Naive thymus-derived CD4-positive, alpha-beta T cell (primary cell): ENCODE measurements around the gene IGSF11. TPM values are rescaled to one million over a fixed set of nuclear protein-coding genes. Genes with fewer than 3 reads are reported as not detected.

Source experiments
- ATAC-seq: fragments of 150-1000 bp; cut with Tn5 transposase; 2 replicates; pipeline ENCODE4 v1.10.0; 2021; ENCODE audit warnings: mild to moderate bottlenecking, moderate library complexity
- CTCF ChIA-PET: fragments of 350-600 bp; sonication (Branson Sonifier 250); formaldehyde crosslinking; loops from one replicate; lab custom pipeline; 2021; ENCODE audit warnings: antibody characterized with exemption; lab: Charles Lee
- POLR2A ChIA-PET: fragments of 350-600 bp; sonication (Branson Sonifier 250); formaldehyde crosslinking; loops from one replicate; lab custom pipeline; 2021; ENCODE audit warnings: antibody characterized with exemption, inconsistent platforms; lab: Charles Lee
- DNase-seq, 9 donors: peaks; one replicate each; pipeline versions ENCODE4 v3.0.0 to v3.0.0-alpha.2; 2020 to 2022; ENCODE audit warnings: mixed read lengths in 1 of 9
- H3K27ac ChIP-seq: one replicate; pipeline ENCODE4 v1.7.0; 2013; ENCODE audit warnings: mild to moderate bottlenecking, low read depth, low read length, moderate library complexity
- H3K27me3 ChIP-seq, 2 donors: one replicate each; pipeline ENCODE4 v1.7.0; 2013; ENCODE audit warnings: low read length in 2 of 2, mild to moderate bottlenecking in 2 of 2, moderate library complexity in 2 of 2; ENCODE audit not compliant: control insufficient read depth in 2 of 2, insufficient read depth in 2 of 2
- H3K36me3 ChIP-seq, 3 experiments: 1 replicate in 2 of 3; 2 replicates in 1 of 3; pipeline ENCODE4 v1.7.0; 2013; ENCODE audit warnings: low read length in 3 of 3, mild to moderate bottlenecking in 3 of 3, moderate library complexity in 1 of 3; ENCODE audit not compliant: insufficient read depth in 3 of 3, control insufficient read depth in 2 of 3
- H3K4me1 ChIP-seq, 2 donors: one replicate each; pipeline ENCODE4 v1.7.0; 2013; ENCODE audit warnings: low read length in 2 of 2, mild to moderate bottlenecking in 2 of 2, moderate library complexity in 1 of 2; ENCODE audit not compliant: control insufficient read depth in 2 of 2, insufficient read depth in 2 of 2
- H3K4me3 ChIP-seq: 2 replicates; pipeline ENCODE4 v1.7.0; 2013; ENCODE audit warnings: mild to moderate bottlenecking, low read length
- H3K9me3 ChIP-seq, 3 experiments: 1 replicate in 2 of 3; 2 replicates in 1 of 3; pipeline ENCODE4 v1.7.0; 2013; ENCODE audit warnings: low read length in 3 of 3; ENCODE audit not compliant: control insufficient read depth in 2 of 3
- H3K27ac Mint-ChIP-seq, 9 donors: one replicate each; pipeline ENCODE4 v1.8.0; 2020 to 2022; ENCODE audit warnings: mixed read lengths in 9 of 9, mild to moderate bottlenecking in 8 of 9, moderate library complexity in 5 of 9, inconsistent platforms in 2 of 9
- H3K27me3 Mint-ChIP-seq, 5 donors: one replicate each; pipeline ENCODE4 v1.8.0; 2021 to 2022; ENCODE audit warnings: mixed read lengths in 5 of 5, mild to moderate bottlenecking in 1 of 5
- H3K36me3 Mint-ChIP-seq, 5 donors: one replicate each; pipeline ENCODE4 v1.8.0; 2020 to 2022; ENCODE audit warnings: mixed read lengths in 5 of 5, mild to moderate bottlenecking in 3 of 5, inconsistent platforms in 1 of 5
- H3K4me1 Mint-ChIP-seq, 7 donors: one replicate each; pipeline ENCODE4 v1.8.0; 2020 to 2022; ENCODE audit warnings: mixed read lengths in 7 of 7, mild to moderate bottlenecking in 3 of 7, inconsistent platforms in 1 of 7
- H3K4me3 Mint-ChIP-seq, 10 donors: one replicate each; pipeline ENCODE4 v1.8.0; 2020 to 2022; ENCODE audit warnings: mild to moderate bottlenecking in 10 of 10, mixed read lengths in 10 of 10, moderate library complexity in 6 of 10, inconsistent platforms in 2 of 10
- H3K9me3 Mint-ChIP-seq, 11 donors: one replicate each; pipeline ENCODE4 v1.8.0; 2020 to 2022; ENCODE audit warnings: mixed read lengths in 11 of 11, mild to moderate bottlenecking in 4 of 11, inconsistent platforms in 1 of 11, moderate library complexity in 1 of 11
- intact Hi-C, 2 donors: fragments of 100-400 bp; cut with micrococcal nuclease; formaldehyde crosslinking; loops; one replicate each; pipeline ENCODE4 v1.15.1; 2023
- polyA plus RNA-seq, 2 donors: library from polyadenylated mRNA; unstranded; fragments of 300-500 nt; fragmentation: Illumina TruSeq; gene quantifications; one replicate each; pipeline ENCODE4 v1.2.3, GENCODE V29; 2021
- total RNA-seq, 6 experiments: library from RNA in 5 of 6; stranded (reverse) in 5 of 6; gene quantifications; 1 replicate in 5 of 6; 2 replicates in 1 of 6; pipeline ENCODE4 v1.2.3 and lab custom pipeline; 2021 to 2026

Gene IGSF11
- total and polyA plus RNA-seq, 7 experiments from 2014 or later: 0.15 to 0.85 (median 0.41) TPM; not detected in 1

- intact Hi-C loops: loop anchor here (1.0 to 10.0 kb wide), 4 partner anchors 8 to 293 kb away; partner anchors contain the start of genes B4GALT4 (in 1 of the 2) and IGSF11 (in 1 of the 2)
- H3K4me1 Mint-ChIP-seq: peaks cover 20 to 76% (median 62%) of the 10 kb centered on the region in 7 donors
- H3K9me3 ChIP-seq: no peaks in the 10 kb centered on the region
- no peak for DNase-seq
- peak overlapping the region in 8 of 9 donors; percentile 40 to 85 (median 75) for H3K27ac Mint-ChIP-seq
- no peak for ATAC-seq
- no peaks in the 10 kb centered on the region for H3K9me3 Mint-ChIP-seq
- H3K4me1 ChIP-seq: peaks cover 6 to 27% of the 10 kb centered on the region in 2 donors
- ChIA-PET POLR2A (no interaction called here), CTCF (no interaction called here)
- H3K27me3 Mint-ChIP-seq: peaks cover 0 to 9% (median 0%) of the 10 kb centered on the region in 5 donors
- H3K36me3 Mint-ChIP-seq: no peaks in the 10 kb centered on the region
- H3K27me3 ChIP-seq: no peaks in the 10 kb centered on the region
- peak overlapping the region; percentile 4 to 77 (median 55) for H3K4me3 Mint-ChIP-seq
- no peaks in the 10 kb centered on the region for H3K36me3 ChIP-seq
- no peak overlapping the region for H3K4me3 ChIP-seq
- no peak overlapping the region for H3K27ac ChIP-seq
These were observed 86.5 kb downstream of the IGSF11 start for GRCh38 chr3:118948146-118948545.

- H3K9me3 Mint-ChIP-seq: peaks cover 0 to 2% (median 0%) of the 10 kb centered on the region in 11 donors
- H3K9me3 ChIP-seq: no peaks in the 10 kb centered on the region
- H3K4me1 Mint-ChIP-seq: peaks cover 32 to 87% (median 79%) of the 10 kb centered on the region in 7 donors
- H3K27ac ChIP-seq: no peak overlapping the region
- DNase-seq (no peak), ATAC-seq (no peak)
- H3K36me3 Mint-ChIP-seq: no peaks in the 10 kb centered on the region
- peaks cover 6 to 44% of the 10 kb centered on the region in 2 donors for H3K4me1 ChIP-seq
- H3K27me3 ChIP-seq: no peaks in the 10 kb centered on the region
- H3K27me3 Mint-ChIP-seq: peaks cover 0 to 9% (median 0%) of the 10 kb centered on the region in 5 donors
- H3K4me3 ChIP-seq: no peak overlapping the region
- H3K4me3 Mint-ChIP-seq: peak overlapping the region in 1 of 10 donors; percentile 37
- ChIA-PET CTCF (no interaction called here), POLR2A (interaction anchor here (1.3 kb wide), 1 partner anchor 9 kb away, joined by 4 read pairs; no protein-coding TSS in a partner anchor)
- intact Hi-C loops: loop anchor here in 1 of 2 donors (10.0 kb wide), 1 partner anchor 288 kb away; no protein-coding TSS in a partner anchor
- H3K36me3 ChIP-seq: no peaks in the 10 kb centered on the region
- peak overlapping the region in 2 of 9 donors; percentile 2 to 19 for H3K27ac Mint-ChIP-seq
These were observed 88.2 kb downstream of the IGSF11 start for GRCh38 chr3:118946449-118946848.

GRCh38 chr3:118945834-118946233 is 88.8 kb downstream of the IGSF11 start:
- ChIA-PET CTCF (interaction anchor here (1.1 kb wide), 1 partner anchor 17 kb away, joined by 3 read pairs; no protein-coding TSS in a partner anchor), POLR2A (no interaction called here)
- Histone ChIP-seq H3K27me3 (no peaks in the 10 kb centered on the region), H3K27ac (no peak overlapping the region), H3K4me3 (no peak overlapping the region), H3K9me3 (no peaks in the 10 kb centered on the region), H3K36me3 (no peaks in the 10 kb centered on the region), H3K4me1 (peaks cover 6 to 44% of the 10 kb centered on the region in 2 donors)
- no peaks in the 10 kb centered on the region for H3K36me3 Mint-ChIP-seq
- intact Hi-C loops: loop anchor here in 1 of 2 donors (10.0 kb wide), 1 partner anchor 289 kb away; no protein-coding TSS in a partner anchor
- H3K27me3 Mint-ChIP-seq: peaks cover 0 to 9% (median 0%) of the 10 kb centered on the region in 5 donors
- peaks cover 0 to 2% (median 0%) of the 10 kb centered on the region in 11 donors for H3K9me3 Mint-ChIP-seq
- no peak overlapping the region for H3K4me3 Mint-ChIP-seq
- H3K27ac Mint-ChIP-seq: peak overlapping the region in 1 of 9 donors; percentile 9
- peaks cover 32 to 86% (median 79%) of the 10 kb centered on the region in 7 donors for H3K4me1 Mint-ChIP-seq
- no peak for ATAC-seq
- no peak for DNase-seq

- ATAC-seq (no peak), DNase-seq (no peak)
- no peak overlapping the region for H3K4me3 Mint-ChIP-seq
- peaks cover 0 to 2% (median 0%) of the 10 kb centered on the region in 5 donors for H3K36me3 Mint-ChIP-seq
- no peaks in the 10 kb centered on the region for H3K36me3 ChIP-seq
- peaks cover 0 to 9% (median 0%) of the 10 kb centered on the region in 5 donors for H3K27me3 Mint-ChIP-seq
- no peaks in the 10 kb centered on the region for H3K27me3 ChIP-seq
- ChIA-PET POLR2A (no interaction called here), CTCF (interaction anchor here (1.0 kb wide), 1 partner anchor 59 kb away, joined by 3 read pairs; no protein-coding TSS in a partner anchor)
- H3K4me1 ChIP-seq: peaks cover 0 to 28% of the 10 kb centered on the region in 2 donors
- H3K9me3 Mint-ChIP-seq: peaks cover 0 to 4% (median 0%) of the 10 kb centered on the region in 11 donors
- no peaks in the 10 kb centered on the region for H3K9me3 ChIP-seq
- H3K27ac Mint-ChIP-seq: peak overlapping the region in 1 of 9 donors; percentile 26
- no peak overlapping the region for H3K27ac ChIP-seq
- intact Hi-C loops: loop anchor here in 1 of 2 donors (5.0 to 10.0 kb wide), 2 partner anchors 44 to 291 kb away; no protein-coding TSS in a partner anchor
- peaks cover 24 to 72% (median 66%) of the 10 kb centered on the region in 7 donors for H3K4me1 Mint-ChIP-seq
- H3K4me3 ChIP-seq: no peak overlapping the region
These were observed 91.0 kb downstream of the IGSF11 start for GRCh38 chr3:118943597-118943996.

- Mint-ChIP-seq H3K9me3 (peaks cover 0 to 5% (median 0%) of the 10 kb centered on the region in 11 donors), H3K4me3 (peak overlapping the region in 8 of 10 donors; percentile 5 to 64 (median 37)), H3K27ac (peak overlapping the region in 8 of 9 donors; percentile 12 to 86 (median 34)), H3K27me3 (peaks cover 0 to 9% (median 0%) of the 10 kb centered on the region in 5 donors), H3K36me3 (peaks cover 0 to 5% (median 0%) of the 10 kb centered on the region in 5 donors), H3K4me1 (peaks cover 20 to 71% (median 62%) of the 10 kb centered on the region in 7 donors)
- no peaks in the 10 kb centered on the region for H3K9me3 ChIP-seq
- no peaks in the 10 kb centered on the region for H3K36me3 ChIP-seq
- intact Hi-C loops: loop anchor here (1.0 to 10.0 kb wide), 3 partner anchors 14 to 292 kb away; no protein-coding TSS in a partner anchor
- DNase-seq (peak in 5 of 9 donors; percentile 1 to 32 (median 20)), ATAC-seq (peak; percentile 51)
- H3K4me3 ChIP-seq: no peak overlapping the region
- H3K27me3 ChIP-seq: no peaks in the 10 kb centered on the region
- peaks cover 0 to 23% of the 10 kb centered on the region in 2 donors for H3K4me1 ChIP-seq
- ChIA-PET CTCF (interaction anchor here (0.6 to 0.8 kb wide), 2 partner anchors 13 to 59 kb away, joined by 3 to 6 read pairs; no protein-coding TSS in a partner anchor), POLR2A (interaction anchor here (1.0 to 1.3 kb wide), 2 partner anchors 13 to 23 kb away, joined by 3 to 4 read pairs; no protein-coding TSS in a partner anchor)
- H3K27ac ChIP-seq: no peak overlapping the region
These were observed 92.0 kb downstream of the IGSF11 start for GRCh38 chr3:118942671-118943070.

- ATAC-seq: no peak
- POLR2A ChIA-PET: interaction anchor here (1.0 to 1.3 kb wide), 2 partner anchors 14 to 23 kb away, joined by 3 to 4 read pairs; no protein-coding TSS in a partner anchor
- Histone ChIP-seq H3K36me3 (no peaks in the 10 kb centered on the region), H3K27me3 (no peaks in the 10 kb centered on the region), H3K9me3 (no peaks in the 10 kb centered on the region), H3K4me1 (peaks cover 0 to 21% of the 10 kb centered on the region in 2 donors), H3K4me3 (no peak overlapping the region), H3K27ac (no peak overlapping the region)
- intact Hi-C loops: loop anchor here (1.0 to 10.0 kb wide), 3 partner anchors 14 to 293 kb away; no protein-coding TSS in a partner anchor
- DNase-seq: no peak
- peaks cover 18 to 70% (median 57%) of the 10 kb centered on the region in 7 donors for H3K4me1 Mint-ChIP-seq
- CTCF ChIA-PET: interaction anchor here (0.6 to 1.1 kb wide), 3 partner anchors 14 to 93 kb away, joined by 3 to 6 read pairs (median 3); partner anchors contain the start of gene IGSF11
- H3K27ac Mint-ChIP-seq: peak overlapping the region in 8 of 9 donors; percentile 13 to 86 (median 48)
- H3K27me3 Mint-ChIP-seq: peaks cover 0 to 9% (median 0%) of the 10 kb centered on the region in 5 donors
- peaks cover 0 to 5% (median 0%) of the 10 kb centered on the region in 5 donors for H3K36me3 Mint-ChIP-seq
- H3K4me3 Mint-ChIP-seq: peak overlapping the region in 7 of 10 donors; percentile 6 to 64 (median 42)
- H3K9me3 Mint-ChIP-seq: peaks cover 0 to 5% (median 0%) of the 10 kb centered on the region in 11 donors
These were observed 92.5 kb downstream of the IGSF11 start for GRCh38 chr3:118942195-118942594.
